GM12878 (cell line): ENCODE data around the gene FTO. TPM values are rescaled to one million over a fixed set of nuclear protein-coding genes. Genes with fewer than 3 reads are reported as not detected.

Experiments
- ATAC-seq: fragments of 200-7000 bp; cut with Tn5 transposase; 3 replicates; pipeline ENCODE4 v1.9.1; 2020; ENCODE audit warnings: mild to moderate bottlenecking, moderate library complexity
- BruUV-seq: library from RNA; stranded (reverse); fragments of 400-500 nt; replicated peaks from 2 replicates; lab custom pipeline; 2021; lab: Mats Ljungman, UMichigan
- CTCF ChIA-PET: fragments of 300-600 bp; sonication (Branson Sonifier 250); formaldehyde crosslinking; extraction: SDS; loops from one replicate; lab custom pipeline; 2021; ENCODE audit warnings: inconsistent platforms; lab: Yijun Ruan, JAX
- POLR2A ChIA-PET: fragments of 350-600 bp; formaldehyde crosslinking; extraction: SDS; loops from one replicate; lab custom pipeline; 2021; ENCODE audit warnings: inconsistent platforms; lab: Charles Lee
- RAD21 ChIA-PET: fragments of 300-600 bp; sonication (Branson Sonifier 250); formaldehyde crosslinking; loops from one replicate; lab custom pipeline; 2023; ENCODE audit warnings: antibody characterized with exemption; ENCODE audit not compliant: unreplicated experiment; lab: Charles Lee
- SMC1A ChIA-PET: fragments of 300-600 bp; sonication (Branson Sonifier 250); formaldehyde crosslinking; loops from one replicate; lab custom pipeline; 2023; ENCODE audit not compliant: unreplicated experiment, uncharacterized antibody; lab: Charles Lee
- DNase-seq: peaks from one replicate; pipeline ENCODE4 v3.0.0-alpha.2; 2011; ENCODE audit warnings: low read depth, low spot score
- FAIRE-seq: peaks from 3 replicates; lab custom pipeline; 2011; peaks lifted over from hg19 to GRCh38; lab: Jason Lieb, UNC
- H2AFZ ChIP-seq: 2 replicates; pipeline ENCODE4 v1.6.0; 2011; ENCODE audit warnings: low read depth, low read length, control low read depth; ENCODE audit not compliant: control insufficient read depth
- H3K27ac ChIP-seq: 2 replicates; pipeline ENCODE4 v1.5.1; 2011; ENCODE audit warnings: control low read depth; ENCODE audit not compliant: control insufficient read depth, insufficient read depth
- H3K27me3 ChIP-seq, 2 experiments: replicated peaks in 1 of 2; 2 replicates each; pipeline versions ENCODE4 v1.6.0 to v1.6.1; 2011; ENCODE audit warnings: low read length in 1 of 2; ENCODE audit not compliant: control insufficient read depth in 2 of 2, insufficient read depth in 2 of 2
- H3K36me3 ChIP-seq, 2 experiments: 2 replicates each; pipeline ENCODE4 v1.5.1; 2011; ENCODE audit warnings: low read length in 1 of 2; ENCODE audit not compliant: control insufficient read depth in 2 of 2, insufficient read depth in 2 of 2
- H3K4me1 ChIP-seq: 2 replicates; pipeline ENCODE4 v1.6.1; 2011; ENCODE audit warnings: mild to moderate bottlenecking, low read length, moderate library complexity, mixed read lengths; ENCODE audit not compliant: control insufficient read depth, insufficient read depth
- H3K4me2 ChIP-seq: 2 replicates; pipeline ENCODE4 v1.6.0; 2011; ENCODE audit warnings: control low read depth; ENCODE audit not compliant: control insufficient read depth, insufficient read depth
- H3K4me3 ChIP-seq: fragments of 200-600 bp; sonication (generic); 2 replicates; pipeline ENCODE4 v1.5.1; 2016
- H3K79me2 ChIP-seq: 2 replicates; pipeline ENCODE4 v1.6.0; 2011; ENCODE audit warnings: low read length; ENCODE audit not compliant: control insufficient read depth, insufficient read depth
- H3K9ac ChIP-seq: 2 replicates; pipeline ENCODE4 v1.8.0; 2011; ENCODE audit warnings: low read length, control low read depth, mixed read lengths; ENCODE audit not compliant: control insufficient read depth, insufficient read depth
- H3K9me3 ChIP-seq: replicated peaks from 3 replicates; pipeline ENCODE4 v1.5.1; 2011; ENCODE audit warnings: mild to moderate bottlenecking, low read length; ENCODE audit not compliant: control insufficient read depth, insufficient read depth
- H4K20me1 ChIP-seq: 2 replicates; pipeline ENCODE4 v1.6.0; 2011; ENCODE audit not compliant: control insufficient read depth, insufficient read depth
- IRF4 ChIP-seq: IDR thresholded peaks from 2 replicates; pipeline ENCODE4 v1.6.1; 2011; ENCODE audit warnings: low read depth, low read length
- MEF2A ChIP-seq: IDR thresholded peaks from 2 replicates; pipeline ENCODE4 v1.6.1; 2011; ENCODE audit warnings: low read depth, mild to moderate bottlenecking, low read length, moderate library complexity; ENCODE audit not compliant: insufficient read depth
- PML ChIP-seq: IDR thresholded peaks from 2 replicates; pipeline ENCODE4 v1.6.1; 2012; ENCODE audit warnings: low read length, inconsistent platforms
- POU2F2 ChIP-seq: IDR thresholded peaks from 3 replicates; pipeline ENCODE4 v1.6.1; 2011; ENCODE audit warnings: low read depth, mild to moderate bottlenecking, low read length, borderline replicate concordance
- RUNX3 ChIP-seq: IDR thresholded peaks from 2 replicates; pipeline ENCODE4 v1.6.1; 2012; ENCODE audit warnings: low read length, inconsistent platforms
- SREBF2 ChIP-seq: IDR thresholded peaks from 2 replicates; pipeline ENCODE4 v1.6.1; 2012; ENCODE audit warnings: mild to moderate bottlenecking, low read length
- ZNF384 ChIP-seq: IDR thresholded peaks from 2 replicates; pipeline ENCODE4 v1.6.1; 2012; ENCODE audit warnings: low read depth, mild to moderate bottlenecking, low read length, improper control_type of control experiment, borderline replicate concordance
- in situ Hi-C: fragments of 300-500 bp; cut with MboI; formaldehyde crosslinking; loops from 9 replicates; pipeline ENCODE4 v1.14.3; 2018; ENCODE audit warnings: mixed read lengths
- intact Hi-C: fragments of 100-400 bp; cut with micrococcal nuclease; formaldehyde crosslinking; loops from one replicate; pipeline ENCODE4 v1.14.2; 2022; ENCODE audit not compliant: unreplicated experiment
- polyA plus RNA-seq, 11 experiments: library from polyadenylated mRNA; depleted of rRNA in 4 of 11; unstranded in 6 of 11; stranded (reverse) in 5 of 11; fragments of >200 nt; fragmentation: Nextera tagmentation in 4 of 11; fragmentation: Illumina TruSeq in 1 of 11; extraction: Ambion mirVana in 4 of 11; extraction: Trizol in 1 of 11; gene quantifications; 1 replicate in 1 of 11; 2 replicates in 10 of 11; pipeline versions ENCODE4 v1.2.1 to v1.2.3, GENCODE V29; 2011 to 2016; ENCODE audit warnings: inconsistent platforms in 2 of 11, missing spikeins in 2 of 11, low read depth in 1 of 11
- total RNA-seq, 4 experiments: library from RNA; depleted of rRNA in 3 of 4; stranded (reverse); fragments of >200 nt in 3 of 4; fragmentation: Illumina TruSeq in 1 of 4; extraction: Trizol in 1 of 4; gene quantifications; 2 replicates each; pipeline versions ENCODE4 v1.2.1 to v1.2.3, GENCODE V29; 2013 to 2021
- TF ChIP-seq, protein P1 (sequence below): IDR thresholded peaks from 2 replicates; pipeline ENCODE4 v1.6.1; 2011; ENCODE audit warnings: borderline replicate concordance, low read depth, mild to moderate bottlenecking, moderate library complexity, low read length; ENCODE audit not compliant: insufficient read depth, poor library complexity, severe bottlenecking
- TF ChIP-seq, protein P2 (sequence below): fragments of 450-650 bp; IDR thresholded peaks from 2 replicates; pipeline ENCODE4 v1.6.1; 2017; ENCODE audit warnings: borderline replicate concordance
- TF ChIP-seq, protein P3 (sequence below): fragments of 450-650 bp; IDR thresholded peaks from 2 replicates; pipeline ENCODE4 v1.6.1; 2017; ENCODE audit warnings: mild to moderate bottlenecking, moderate library complexity

FTO gene
- total and polyA plus RNA-seq, 10 of the 15 experiments (the other 5 are each of a cell fraction or from before 2014, with no cell fraction given) = 20.1 to 55.0 (median 47.0) TPM

DNA sequence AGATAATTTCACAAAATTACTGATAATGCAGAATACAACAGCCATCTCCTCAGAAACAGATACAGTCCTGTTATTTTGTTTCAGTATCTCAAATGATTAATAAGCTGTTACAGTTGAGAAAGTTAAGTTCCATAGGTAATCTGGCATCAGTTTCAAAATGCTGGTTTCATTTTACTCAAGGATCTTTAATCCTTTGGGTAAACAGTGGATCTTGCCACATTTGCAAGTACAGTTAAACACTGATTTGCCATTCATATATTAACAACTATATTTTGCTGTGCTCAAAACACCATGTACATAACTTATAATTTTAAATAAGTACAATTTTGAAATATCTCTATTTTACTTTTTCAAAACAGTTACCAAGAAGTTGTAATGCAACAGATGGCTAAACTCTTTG is 31.5 kb upstream of the FTO start:
- Histone ChIP-seq H3K27me3 (no peaks in the 10 kb centered on the region), H3K4me3 (no peak overlapping the region), H3K9me3 (no peaks in the 10 kb centered on the region), H3K79me2 (no peaks in the 10 kb centered on the region), H3K27ac (no peak overlapping the region), H3K36me3 (no peaks in the 10 kb centered on the region), H3K9ac (no peak overlapping the region), H3K4me1 (no peaks in the 10 kb centered on the region), H4K20me1 (no peaks in the 10 kb centered on the region)
- in situ Hi-C loops (no loop called here), intact Hi-C loops (no loop called here)
- SMC1A ChIA-PET = interaction anchor here (1.0 kb wide), 1 partner anchor 73 kb away, joined by 3 read pairs; no protein-coding TSS in a partner anchor
- FAIRE-seq (no peak), ATAC-seq (no peak), DNase-seq (no peak)
- no TSS peak for BruUV-seq
- RAD21 ChIA-PET = no interaction called here
- POLR2A ChIA-PET = no interaction called here
- no peak for TF ChIP-seq POU2F2
- TF ChIP-seq PML = no peak
- TF ChIP-seq ZNF384 = no peak
- TF ChIP-seq MEF2A = no peak
- TF ChIP-seq, protein P1, sequence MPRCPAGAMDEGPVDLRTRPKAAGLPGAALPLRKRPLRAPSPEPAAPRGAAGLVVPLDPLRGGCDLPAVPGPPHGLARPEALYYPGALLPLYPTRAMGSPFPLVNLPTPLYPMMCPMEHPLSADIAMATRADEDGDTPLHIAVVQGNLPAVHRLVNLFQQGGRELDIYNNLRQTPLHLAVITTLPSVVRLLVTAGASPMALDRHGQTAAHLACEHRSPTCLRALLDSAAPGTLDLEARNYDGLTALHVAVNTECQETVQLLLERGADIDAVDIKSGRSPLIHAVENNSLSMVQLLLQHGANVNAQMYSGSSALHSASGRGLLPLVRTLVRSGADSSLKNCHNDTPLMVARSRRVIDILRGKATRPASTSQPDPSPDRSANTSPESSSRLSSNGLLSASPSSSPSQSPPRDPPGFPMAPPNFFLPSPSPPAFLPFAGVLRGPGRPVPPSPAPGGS = no peak
- no peak for TF ChIP-seq IRF4
- TF ChIP-seq RUNX3 = no peak
- TF ChIP-seq, protein P2, sequence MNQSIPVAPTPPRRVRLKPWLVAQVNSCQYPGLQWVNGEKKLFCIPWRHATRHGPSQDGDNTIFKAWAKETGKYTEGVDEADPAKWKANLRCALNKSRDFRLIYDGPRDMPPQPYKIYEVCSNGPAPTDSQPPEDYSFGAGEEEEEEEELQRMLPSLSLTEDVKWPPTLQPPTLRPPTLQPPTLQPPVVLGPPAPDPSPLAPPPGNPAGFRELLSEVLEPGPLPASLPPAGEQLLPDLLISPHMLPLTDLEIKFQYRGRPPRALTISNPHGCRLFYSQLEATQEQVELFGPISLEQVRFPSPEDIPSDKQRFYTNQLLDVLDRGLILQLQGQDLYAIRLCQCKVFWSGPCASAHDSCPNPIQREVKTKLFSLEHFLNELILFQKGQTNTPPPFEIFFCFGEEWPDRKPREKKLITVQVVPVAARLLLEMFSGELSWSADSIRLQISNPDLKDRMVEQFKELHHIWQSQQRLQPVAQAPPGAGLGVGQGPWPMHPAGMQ = no peak
- no peak for TF ChIP-seq SREBF2
- TF ChIP-seq, protein P3, sequence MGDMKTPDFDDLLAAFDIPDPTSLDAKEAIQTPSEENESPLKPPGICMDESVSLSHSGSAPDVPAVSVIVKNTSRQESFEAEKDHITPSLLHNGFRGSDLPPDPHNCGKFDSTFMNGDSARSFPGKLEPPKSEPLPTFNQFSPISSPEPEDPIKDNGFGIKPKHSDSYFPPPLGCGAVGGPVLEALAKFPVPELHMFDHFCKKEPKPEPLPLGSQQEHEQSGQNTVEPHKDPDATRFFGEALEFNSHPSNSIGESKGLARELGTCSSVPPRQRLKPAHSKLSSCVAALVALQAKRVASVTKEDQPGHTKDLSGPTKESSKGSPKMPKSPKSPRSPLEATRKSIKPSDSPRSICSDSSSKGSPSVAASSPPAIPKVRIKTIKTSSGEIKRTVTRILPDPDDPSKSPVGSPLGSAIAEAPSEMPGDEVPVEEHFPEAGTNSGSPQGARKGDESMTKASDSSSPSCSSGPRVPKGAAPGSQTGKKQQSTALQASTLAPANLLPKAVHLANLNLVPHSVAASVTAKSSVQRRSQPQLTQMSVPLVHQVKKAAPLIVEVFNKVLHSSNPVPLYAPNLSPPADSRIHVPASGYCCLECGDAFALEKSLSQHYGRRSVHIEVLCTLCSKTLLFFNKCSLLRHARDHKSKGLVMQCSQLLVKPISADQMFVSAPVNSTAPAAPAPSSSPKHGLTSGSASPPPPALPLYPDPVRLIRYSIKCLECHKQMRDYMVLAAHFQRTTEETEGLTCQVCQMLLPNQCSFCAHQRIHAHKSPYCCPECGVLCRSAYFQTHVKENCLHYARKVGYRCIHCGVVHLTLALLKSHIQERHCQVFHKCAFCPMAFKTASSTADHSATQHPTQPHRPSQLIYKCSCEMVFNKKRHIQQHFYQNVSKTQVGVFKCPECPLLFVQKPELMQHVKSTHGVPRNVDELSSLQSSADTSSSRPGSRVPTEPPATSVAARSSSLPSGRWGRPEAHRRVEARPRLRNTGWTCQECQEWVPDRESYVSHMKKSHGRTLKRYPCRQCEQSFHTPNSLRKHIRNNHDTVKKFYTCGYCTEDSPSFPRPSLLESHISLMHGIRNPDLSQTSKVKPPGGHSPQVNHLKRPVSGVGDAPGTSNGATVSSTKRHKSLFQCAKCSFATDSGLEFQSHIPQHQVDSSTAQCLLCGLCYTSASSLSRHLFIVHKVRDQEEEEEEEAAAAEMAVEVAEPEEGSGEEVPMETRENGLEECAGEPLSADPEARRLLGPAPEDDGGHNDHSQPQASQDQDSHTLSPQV = no peak
- TF ChIP-seq, all 136 proteins: peak for 0
- CTCF ChIA-PET = interaction anchor here (0.6 kb wide), 1 partner anchor 260 kb away, joined by 3 read pairs; no protein-coding TSS in a partner anchor
- Histone ChIP-seq H3K4me2 (no peak overlapping the region), H2AFZ (no peak overlapping the region)
